ENCODE results near the gene ZNF160.
"Not testable (repeated sequence)": the region's sequence is repeated elsewhere in the genome, so short reads cannot be mapped to it uniquely, and the experiment has no call there.

ZNF160 gene

GRCh38 chr19:53103234-53104203 is at the start of gene ZNF160:
ZNF160 (minus strand) TSS chr19:53103422; CDS start chr19:53086276, 17,146 bp downstream.
- FAIRE-seq, result peak; percentile 95

GRCh38 chr19:53147645-53148044 is 44.4 kb upstream of the ZNF160 start:
- FAIRE-seq (no peak), DNase-seq (ENCODE audit: insufficient read length, low spot score) (no peak)

More at GRCh38 chr19:53103234-53104203, at the start of gene ZNF160:
- peak; percentile 97 for DNase-seq (ENCODE audit: insufficient read length, low spot score)

- no peak for DNase-seq (ENCODE audit: insufficient read length, low spot score)
- no peak for FAIRE-seq
These were observed 37.1 kb upstream of the ZNF160 start for GRCh38 chr19:53140351-53140750.

DNA sequence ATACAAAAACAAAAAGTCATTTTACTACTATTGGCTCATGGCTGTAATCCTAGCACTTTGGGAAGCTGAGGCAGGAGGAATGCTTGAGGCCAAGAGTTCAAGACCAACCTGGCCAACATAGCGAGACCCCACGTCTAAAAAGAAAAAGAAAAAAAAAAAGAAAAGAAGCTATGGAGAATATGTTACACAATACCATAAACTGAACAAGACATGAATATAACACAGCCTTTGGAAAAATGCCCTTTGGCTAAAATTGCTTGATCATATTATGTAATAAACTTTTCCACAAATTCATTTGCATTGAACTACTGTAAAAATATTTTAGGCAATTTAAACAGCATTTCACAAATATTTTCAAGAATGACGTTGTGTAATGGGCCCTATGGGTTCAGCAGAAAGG is 33.2 kb upstream of the ZNF160 start:
- FAIRE-seq (no peak), DNase-seq (ENCODE audit: insufficient read length, low spot score) (no peak)

DNA sequence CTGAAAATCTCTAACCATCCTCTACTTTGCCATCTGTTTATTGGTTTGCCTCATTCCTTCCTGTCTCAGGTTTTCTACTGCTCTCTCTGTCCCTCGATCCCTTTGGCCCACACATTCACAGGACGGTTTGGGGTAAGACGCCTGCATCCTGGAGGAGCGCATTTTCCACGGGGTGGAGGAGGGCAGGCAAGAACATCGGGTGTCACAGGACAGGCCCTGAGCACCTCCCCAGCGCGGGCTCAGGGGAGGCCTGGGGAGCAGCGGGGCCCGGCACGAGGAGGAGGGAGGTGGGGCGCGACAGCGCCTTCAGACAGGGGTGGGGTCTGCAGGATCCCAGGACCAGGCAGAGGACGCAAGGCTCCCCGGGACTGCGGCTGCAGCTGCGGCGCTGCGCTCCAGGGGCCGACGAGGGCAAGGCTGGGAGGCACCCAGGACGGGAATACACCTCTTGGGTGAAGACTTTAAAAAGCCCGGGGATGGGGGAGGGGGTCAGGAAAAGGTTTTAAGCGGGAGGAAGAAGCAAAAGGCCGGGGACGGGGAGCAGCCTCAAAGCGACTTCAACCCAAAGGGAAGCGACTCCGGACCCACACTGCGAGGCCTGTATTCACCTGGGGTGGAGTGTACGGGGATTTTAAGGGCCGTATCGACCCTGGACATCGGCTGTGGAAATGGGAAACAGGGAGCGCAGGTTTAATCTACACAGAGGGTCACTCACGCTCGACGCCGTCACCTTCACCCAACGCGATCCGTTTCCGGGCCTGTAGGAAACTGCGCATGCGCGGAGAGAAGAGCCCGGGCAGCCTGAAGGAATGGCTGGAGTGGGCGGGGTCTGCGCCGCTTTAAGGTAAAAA is 29.1 kb upstream of the ZNF160 start, which contains the start of gene ZNF415:
TSS of gene ZNF415 (minus strand) at position 770 of the 851 bp plus-strand sequence. CDS start 10,234 bp downstream, outside the sequence.
- no peak for FAIRE-seq
- no peak for DNase-seq (ENCODE audit: insufficient read length, low spot score)

DNA sequence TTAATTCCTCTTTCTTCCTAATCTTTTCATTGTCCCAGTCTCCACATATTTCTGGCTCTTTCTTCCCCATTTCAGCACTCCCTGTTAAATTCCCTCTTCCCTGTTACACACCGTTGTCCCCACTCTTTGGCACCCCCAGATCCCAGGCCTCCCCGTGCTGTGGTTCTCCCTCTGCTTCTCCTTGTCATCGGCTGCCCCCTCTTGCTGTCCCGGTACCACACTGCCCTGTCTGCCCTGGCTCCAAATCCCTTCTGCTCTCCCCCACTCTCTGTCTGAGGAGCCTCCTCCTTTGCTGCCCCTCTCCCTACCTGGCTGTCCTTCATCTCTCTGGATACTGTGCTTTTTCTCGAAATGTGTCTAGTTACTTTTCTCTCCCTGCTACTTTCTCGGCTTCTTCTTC is 28.5 kb upstream of the ZNF160 start:
- no peak for FAIRE-seq
- no peak for DNase-seq (ENCODE audit: insufficient read length, low spot score)

DNA sequence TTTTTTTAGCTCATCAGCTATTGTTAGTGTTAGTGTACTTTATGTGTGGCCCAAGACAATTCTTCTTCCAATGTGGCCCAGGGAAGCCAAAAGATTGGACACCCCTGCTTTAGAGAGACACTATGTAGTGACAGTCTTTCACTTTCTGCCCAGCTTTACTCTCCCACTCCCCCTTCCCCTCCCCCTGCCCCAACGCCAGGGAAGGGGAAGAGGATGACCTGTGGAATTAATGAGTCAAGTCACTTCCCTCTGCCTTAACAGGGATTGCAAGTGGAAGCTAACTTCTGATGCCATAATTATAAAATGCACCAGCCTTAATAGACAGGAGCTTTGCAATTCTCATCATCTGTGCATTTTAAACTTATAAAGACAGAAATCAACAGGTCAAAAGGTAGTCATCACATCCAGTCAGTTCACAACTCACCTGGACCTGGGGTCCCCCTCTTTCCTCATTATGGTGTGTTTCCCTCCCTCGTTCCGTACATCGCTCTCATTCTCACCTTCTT is 27.9 kb upstream of the ZNF160 start:
- DNase-seq (ENCODE audit: insufficient read length, low spot score) (no peak), FAIRE-seq (no peak)

DNA sequence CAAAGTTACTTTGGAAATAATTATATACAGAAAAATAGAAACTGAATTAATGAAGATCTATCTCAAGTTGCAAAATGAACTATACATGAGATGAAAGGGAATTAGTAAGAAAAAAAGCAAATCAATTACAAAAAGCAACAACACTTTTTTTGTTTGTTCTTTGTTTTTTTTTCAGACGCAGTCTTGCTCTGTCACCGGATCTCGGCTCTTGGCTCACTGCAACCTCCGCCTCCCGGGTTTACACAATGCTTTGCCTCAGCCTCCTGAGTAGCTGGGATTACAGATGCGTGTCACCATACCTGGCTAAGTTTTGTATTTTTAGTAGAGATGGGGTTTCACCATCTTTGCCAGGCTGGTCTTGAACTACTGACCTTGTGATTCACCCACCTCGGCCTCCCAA is 27.3 kb upstream of the ZNF160 start:
- FAIRE-seq, result no peak

GRCh38 chr19:53126733-53127526 is 23.7 kb upstream of the ZNF160 start:
- not testable (repeated sequence) for DNase-seq (ENCODE audit: insufficient read length, low spot score); FAIRE-seq

More for the DNA sequence above, 27.3 kb upstream of the ZNF160 start:
- DNase-seq (ENCODE audit: insufficient read length, low spot score), result no peak

- DNase-seq (ENCODE audit: insufficient read length, low spot score), result no peak
- FAIRE-seq, result no peak
These were observed 20.2 kb upstream of the ZNF160 start for GRCh38 chr19:53123400-53123799.

- FAIRE-seq, result no peak
- no peak for DNase-seq (ENCODE audit: insufficient read length, low spot score)
These were observed 9.1 kb upstream of the ZNF160 start for GRCh38 chr19:53112286-53112685.

DNA sequence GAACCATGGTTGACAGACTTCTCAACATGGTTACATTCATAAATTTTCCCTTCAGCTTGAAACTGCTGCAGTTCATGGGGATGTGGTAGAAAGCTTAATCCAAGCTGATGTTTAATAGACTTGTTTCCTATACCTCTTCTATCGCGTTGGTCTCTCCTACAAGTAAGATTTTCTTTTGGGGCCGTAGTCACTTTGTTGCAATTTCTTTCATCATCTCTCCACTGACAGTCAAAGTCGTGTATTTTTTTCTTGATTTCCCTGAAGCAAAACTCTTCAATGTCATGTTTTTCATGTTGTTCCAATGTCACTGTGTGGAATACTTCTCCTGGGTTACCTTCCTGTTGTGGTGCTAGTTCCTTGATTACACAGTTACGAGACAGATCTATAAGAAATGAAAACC is 6.3 kb upstream of the ZNF160 start:
- no peak for FAIRE-seq
- DNase-seq (ENCODE audit: insufficient read length, low spot score), result no peak

GRCh38 chr19:53102756-53103233 is 427 bp downstream of the ZNF160 start:
- FAIRE-seq (no peak), DNase-seq (ENCODE audit: insufficient read length, low spot score) (peak; percentile 18)

GRCh38 chr19:53102206-53102755 is 941 bp downstream of the ZNF160 start:
- FAIRE-seq, result peak; percentile 44
- DNase-seq (ENCODE audit: insufficient read length, low spot score), result no peak

DNA sequence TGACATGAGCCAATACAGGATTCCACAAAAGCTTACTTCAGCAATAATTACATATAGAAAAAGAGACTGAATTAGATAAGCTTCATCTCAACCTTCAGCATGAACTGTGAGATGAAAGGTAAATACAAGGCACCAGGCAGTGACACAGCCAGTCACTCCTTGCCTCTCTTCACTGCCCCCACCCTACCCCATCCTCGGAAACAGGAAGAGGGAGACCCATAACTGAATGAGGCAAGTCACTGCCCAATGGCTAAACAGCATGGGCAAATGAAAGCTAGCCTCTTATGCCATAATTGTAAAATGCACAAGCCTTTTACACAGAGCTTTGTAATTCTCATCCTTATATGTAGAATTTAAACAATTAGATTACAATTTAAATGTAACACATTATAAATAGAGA is 1.7 kb downstream of the ZNF160 start:
- FAIRE-seq, result no peak

GRCh38 chr19:53098570-53098969 is 4.7 kb downstream of the ZNF160 start:
- FAIRE-seq; DNase-seq (ENCODE audit: insufficient read length, low spot score): not testable (repeated sequence)

More for the DNA sequence above, 1.7 kb downstream of the ZNF160 start:
- DNase-seq (ENCODE audit: insufficient read length, low spot score), result no peak

DNA sequence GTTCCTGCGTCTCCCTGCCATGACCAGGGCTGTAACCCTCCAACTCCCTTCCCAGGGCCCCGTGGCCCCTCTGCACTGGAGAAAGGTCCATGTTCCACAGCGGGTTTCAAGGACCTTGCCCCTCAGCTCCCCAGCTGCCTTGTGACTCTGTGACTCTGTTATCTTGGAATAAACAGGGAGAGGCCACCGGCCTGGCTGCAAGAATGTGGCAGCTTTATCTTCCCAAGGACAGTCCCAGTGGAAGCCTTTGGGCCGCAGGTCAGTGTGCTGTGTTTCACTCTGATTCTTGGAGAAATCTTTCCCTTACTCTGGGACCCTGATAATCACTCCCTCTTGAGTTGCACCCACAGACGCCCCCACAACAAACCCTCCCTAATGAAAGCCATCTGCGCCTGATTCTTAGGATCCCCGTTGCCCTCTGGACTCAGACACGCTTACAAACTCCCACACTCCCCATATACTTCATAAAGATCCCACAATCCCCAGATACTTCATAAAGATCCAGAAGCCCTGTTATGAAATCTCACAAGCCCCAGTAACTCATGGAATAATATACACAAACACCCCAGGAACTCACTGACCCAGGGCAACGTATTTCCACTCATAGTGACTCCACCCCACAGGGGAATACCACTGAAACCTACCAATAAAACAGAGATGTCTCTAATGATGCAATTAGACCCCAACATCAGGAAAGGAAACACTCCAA is 6.1 kb downstream of the ZNF160 start:
- FAIRE-seq; DNase-seq (ENCODE audit: insufficient read length, low spot score): not testable (repeated sequence)

- not testable (repeated sequence) for DNase-seq (ENCODE audit: insufficient read length, low spot score); FAIRE-seq
These were observed 6.6 kb downstream of the ZNF160 start for GRCh38 chr19:53096579-53096978.

All from GM19239 (cell line).